ENCODE results near the gene SOWAHB. TPM values are rescaled to one million over a fixed set of nuclear protein-coding genes. Genes with fewer than 3 reads are reported as not detected.

Gene SOWAHB
- total RNA-seq, 2 experiments from 2014 or later: not detected

DNA sequence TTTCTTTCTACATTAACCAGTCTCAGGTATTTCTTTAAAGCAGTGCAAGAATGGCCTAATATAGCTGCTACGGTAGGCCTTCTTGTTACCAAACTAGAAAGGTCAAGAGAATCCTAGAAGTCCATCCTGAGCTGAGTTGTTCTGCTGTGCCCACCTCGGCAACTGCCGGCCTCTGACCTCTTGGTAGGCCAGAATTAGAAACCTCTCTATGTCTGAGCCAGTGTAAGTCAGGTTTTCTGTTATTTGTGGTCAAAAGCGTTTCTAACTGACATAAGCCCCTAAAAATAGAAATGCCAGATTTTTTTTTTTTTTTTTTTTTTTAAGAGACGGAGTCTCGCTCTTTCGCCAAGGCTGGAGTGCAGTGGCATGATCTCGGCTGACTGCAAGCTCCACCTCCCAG lies 43.1 kb downstream of the SOWAHB start:
- H3K36me3 ChIP-seq (ENCODE audit: insufficient read depth, low read length): no peaks in the 10 kb centered on the region
- no peaks in the 10 kb centered on the region for H3K4me1 ChIP-seq (ENCODE audit: insufficient read depth, low read length)
- TF ChIP-seq, protein P1, sequence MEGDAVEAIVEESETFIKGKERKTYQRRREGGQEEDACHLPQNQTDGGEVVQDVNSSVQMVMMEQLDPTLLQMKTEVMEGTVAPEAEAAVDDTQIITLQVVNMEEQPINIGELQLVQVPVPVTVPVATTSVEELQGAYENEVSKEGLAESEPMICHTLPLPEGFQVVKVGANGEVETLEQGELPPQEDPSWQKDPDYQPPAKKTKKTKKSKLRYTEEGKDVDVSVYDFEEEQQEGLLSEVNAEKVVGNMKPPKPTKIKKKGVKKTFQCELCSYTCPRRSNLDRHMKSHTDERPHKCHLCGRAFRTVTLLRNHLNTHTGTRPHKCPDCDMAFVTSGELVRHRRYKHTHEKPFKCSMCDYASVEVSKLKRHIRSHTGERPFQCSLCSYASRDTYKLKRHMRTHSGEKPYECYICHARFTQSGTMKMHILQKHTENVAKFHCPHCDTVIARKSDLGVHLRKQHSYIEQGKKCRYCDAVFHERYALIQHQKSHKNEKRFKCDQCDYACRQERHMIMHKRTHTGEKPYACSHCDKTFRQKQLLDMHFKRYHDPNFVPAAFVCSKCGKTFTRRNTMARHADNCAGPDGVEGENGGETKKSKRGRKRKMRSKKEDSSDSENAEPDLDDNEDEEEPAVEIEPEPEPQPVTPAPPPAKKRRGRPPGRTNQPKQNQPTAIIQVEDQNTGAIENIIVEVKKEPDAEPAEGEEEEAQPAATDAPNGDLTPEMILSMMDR (IDR thresholded peaks at IDR 0.05): no peak
- no peak overlapping the region for H3K27ac ChIP-seq (ENCODE audit: low read depth in 1 of 2, low read length in 2 of 2)
- H3K9me3 ChIP-seq (ENCODE audit: control insufficient read depth in 1 of 2, insufficient read depth in 1 of 2, low read length in 2 of 2): no peaks in the 10 kb centered on the region
- Mint-ChIP-seq H3K36me3 (ENCODE audit: low read depth) (no peaks in the 10 kb centered on the region), H3K4me3 (no peak overlapping the region), H3K9me3 (no peaks in the 10 kb centered on the region), H3K4me1 (ENCODE audit: low read depth) (no peaks in the 10 kb centered on the region), H3K27ac (no peak overlapping the region), H3K27me3 (peaks cover 9% of the 10 kb centered on the region)
- no peak for ATAC-seq (ENCODE audit: poor library complexity)
- intact Hi-C loops (cut with DNase I, micrococcal nuclease): no loop called here
- ChIA-PET POLR2A (no interaction called here), CTCF (no interaction called here)
- no peaks in the 10 kb centered on the region for H3K27me3 ChIP-seq (ENCODE audit: control insufficient read depth in 1 of 2, insufficient read depth in 2 of 2, low read length in 2 of 2)
- no peak for DNase-seq
- H3K4me3 ChIP-seq (ENCODE audit: low read length): no peak overlapping the region

DNA sequence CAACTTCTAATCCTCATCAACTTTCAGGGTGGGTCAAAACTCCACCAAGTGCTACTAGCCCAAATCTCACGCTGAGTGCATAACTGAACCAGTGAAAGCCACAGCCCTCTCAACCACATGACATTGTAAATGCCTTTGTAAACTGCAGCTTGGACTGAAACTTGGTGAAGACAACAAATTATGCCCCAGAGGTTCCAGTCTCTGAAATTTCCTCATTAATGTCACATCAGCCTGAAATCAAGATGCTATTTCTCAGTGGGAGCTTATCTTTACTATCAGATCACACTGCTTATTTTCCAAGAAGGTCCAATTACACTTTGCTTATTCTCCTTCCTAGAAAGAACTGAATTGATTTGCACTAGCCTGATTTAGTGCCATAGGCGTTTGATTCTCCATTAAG lies 46.6 kb downstream of the SOWAHB start:
- CTCF ChIA-PET: no interaction called here
- Mint-ChIP-seq H3K4me3 (no peak overlapping the region), H3K9me3 (no peaks in the 10 kb centered on the region), H3K27ac (no peak overlapping the region), H3K4me1 (ENCODE audit: low read depth) (no peaks in the 10 kb centered on the region), H3K27me3 (peaks cover 9% of the 10 kb centered on the region), H3K36me3 (ENCODE audit: low read depth) (no peaks in the 10 kb centered on the region)
- H3K9me3 ChIP-seq (ENCODE audit: control insufficient read depth in 1 of 2, insufficient read depth in 1 of 2, low read length in 2 of 2): no peaks in the 10 kb centered on the region
- H3K36me3 ChIP-seq (ENCODE audit: insufficient read depth, low read length): no peaks in the 10 kb centered on the region
- intact Hi-C loops (cut with DNase I, micrococcal nuclease): no loop called here
- DNase-seq (no peak), ATAC-seq (ENCODE audit: poor library complexity) (no peak)
- H3K4me1 ChIP-seq (ENCODE audit: insufficient read depth, low read length): no peaks in the 10 kb centered on the region
- POLR2A ChIA-PET: no interaction called here
- no peak overlapping the region for H3K27ac ChIP-seq (ENCODE audit: low read depth in 1 of 2, low read length in 2 of 2)
- no peaks in the 10 kb centered on the region for H3K27me3 ChIP-seq (ENCODE audit: control insufficient read depth in 1 of 2, insufficient read depth in 2 of 2, low read length in 2 of 2)
- no peak overlapping the region for H3K4me3 ChIP-seq (ENCODE audit: low read length)
- TF ChIP-seq, protein P1 (IDR thresholded peaks at IDR 0.05): no peak

GRCh38 chr4:76850010-76850441 lies 47.9 kb downstream of the SOWAHB start:
- POLR2A ChIA-PET: no interaction called here
- Histone ChIP-seq H3K9me3 (ENCODE audit: control insufficient read depth in 1 of 2, insufficient read depth in 1 of 2, low read length in 2 of 2) (no peaks in the 10 kb centered on the region), H3K4me1 (ENCODE audit: insufficient read depth, low read length) (no peaks in the 10 kb centered on the region), H3K27me3 (ENCODE audit: control insufficient read depth in 1 of 2, insufficient read depth in 2 of 2, low read length in 2 of 2) (no peaks in the 10 kb centered on the region), H3K27ac (ENCODE audit: low read depth in 1 of 2, low read length in 2 of 2) (no peak overlapping the region), H3K4me3 (ENCODE audit: low read length) (no peak overlapping the region), H3K36me3 (ENCODE audit: insufficient read depth, low read length) (no peaks in the 10 kb centered on the region)
- DNase-seq: no peak
- TF ChIP-seq, protein P1 (IDR thresholded peaks at IDR 0.05): no peak
- no peak for ATAC-seq (ENCODE audit: poor library complexity)
- Mint-ChIP-seq H3K4me1 (ENCODE audit: low read depth) (no peaks in the 10 kb centered on the region), H3K36me3 (ENCODE audit: low read depth) (no peaks in the 10 kb centered on the region), H3K4me3 (no peak overlapping the region), H3K27ac (no peak overlapping the region), H3K9me3 (no peaks in the 10 kb centered on the region), H3K27me3 (peaks cover 9% of the 10 kb centered on the region)
- intact Hi-C loops (cut with DNase I, micrococcal nuclease): no loop called here
- CTCF ChIA-PET: no interaction called here

Other genes with a start within 250 kb of the SOWAHB start
- 1 to 10 TPM; 8.1 to 9.4 TPM for gene SEPTIN11, start 51.6 kb upstream of the SOWAHB start, total RNA-seq
- gene CCNI, start 177.8 kb upstream of the SOWAHB start, total RNA-seq: 100 to 1,000 TPM; 385 to 418 TPM